Activated B cell treated with CpG ODN at 0.5 μM for 24 hours (primary cell): ENCODE measurements around the gene ARHGAP6. TPM values are rescaled to one million over a fixed set of nuclear protein-coding genes. Genes with fewer than 3 reads are reported as not detected.

Experiments
- ATAC-seq: fragments of 200-7000 bp; cut with Tn5 transposase; one replicate; pipeline ENCODE4 v1.10.0; 2021; ENCODE audit warnings: low read depth, mild to moderate bottlenecking, moderate library complexity
- CTCF ChIA-PET: fragments of 350-600 bp; sonication (Branson Sonifier 250); formaldehyde crosslinking; loops from one replicate; lab custom pipeline; 2021; ENCODE audit warnings: antibody characterized with exemption; lab: Charles Lee
- POLR2A ChIA-PET: fragments of 350-600 bp; sonication (Branson Sonifier 250); formaldehyde crosslinking; loops from one replicate; lab custom pipeline; 2021; ENCODE audit warnings: antibody characterized with exemption; lab: Charles Lee
- DNase-seq: peaks from one replicate; pipeline ENCODE4 v3.0.0; 2022
- H3K27ac Mint-ChIP-seq: one replicate; pipeline ENCODE4 v1.8.0; 2020; ENCODE audit warnings: mixed read lengths
- H3K27me3 Mint-ChIP-seq: one replicate; pipeline ENCODE4 v1.8.0; 2021; ENCODE audit warnings: mixed read lengths
- H3K36me3 Mint-ChIP-seq: one replicate; pipeline ENCODE4 v1.8.0; 2021; ENCODE audit warnings: low read depth, mixed read lengths
- H3K4me1 Mint-ChIP-seq: one replicate; pipeline ENCODE4 v1.8.0; 2021; ENCODE audit warnings: mixed read lengths
- H3K4me3 Mint-ChIP-seq: one replicate; pipeline ENCODE4 v1.8.0; 2020; ENCODE audit warnings: mild to moderate bottlenecking, mixed read lengths
- H3K9me3 Mint-ChIP-seq: one replicate; pipeline ENCODE4 v1.8.0; 2020; ENCODE audit warnings: mixed read lengths
- CTCF ChIP-seq: fragments of 200-600 bp; IDR thresholded peaks from one replicate; pipeline ENCODE4 v1.8.0; 2022; ENCODE audit warnings: antibody characterized with exemption, mild to moderate bottlenecking
- intact Hi-C: fragments of 100-400 bp; cut with micrococcal nuclease; formaldehyde crosslinking; loops from one replicate; pipeline ENCODE4 v1.15.1; 2024
- total RNA-seq: library from RNA; stranded (reverse); gene quantifications from 2 replicates; pipeline ENCODE4 v1.2.3, GENCODE V29; 2022

Gene ARHGAP6
- total RNA-seq, 1 donor from 2014 or later = 0.42 TPM

- DNase-seq (no peak), ATAC-seq (no peak)
- POLR2A ChIA-PET = no interaction called here
- no peaks in the 10 kb centered on the region for H3K4me1 Mint-ChIP-seq
- intact Hi-C loops = no loop called here
- CTCF ChIA-PET = no interaction called here
- no peak overlapping the region for H3K4me3 Mint-ChIP-seq
- no peak overlapping the region for H3K27ac Mint-ChIP-seq
- no peaks in the 10 kb centered on the region for H3K27me3 Mint-ChIP-seq
- no peaks in the 10 kb centered on the region for H3K36me3 Mint-ChIP-seq
- H3K9me3 Mint-ChIP-seq = no peaks in the 10 kb centered on the region
- no peak for TF ChIP-seq CTCF
These were observed 477.1 kb downstream of the ARHGAP6 start for GRCh38 chrX:11188664-11189063.

DNA sequence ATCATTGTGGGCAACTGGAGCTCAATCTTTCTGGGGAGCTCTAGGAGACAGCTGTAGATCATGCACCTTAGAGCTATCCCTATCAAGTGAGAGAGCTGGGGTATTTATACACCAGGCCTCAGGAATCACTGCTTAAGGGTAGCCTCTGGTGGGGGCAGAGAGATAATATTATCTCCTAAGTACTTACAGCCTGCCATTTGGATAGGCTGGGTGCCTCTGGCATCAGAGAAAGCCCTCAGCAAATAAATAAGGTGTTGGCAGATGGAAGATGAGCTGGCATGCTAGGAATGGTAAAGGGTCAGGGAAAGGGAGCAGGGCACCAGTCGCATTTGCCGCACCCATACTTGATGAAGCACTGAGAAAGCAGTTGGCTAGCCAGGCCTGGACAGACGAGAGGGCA, 478.7 kb downstream of the ARHGAP6 start:
- H3K9me3 Mint-ChIP-seq = no peaks in the 10 kb centered on the region
- ATAC-seq = no peak
- no peaks in the 10 kb centered on the region for H3K27me3 Mint-ChIP-seq
- POLR2A ChIA-PET = no interaction called here
- no peak for DNase-seq
- CTCF ChIA-PET = no interaction called here
- no peak overlapping the region for H3K4me3 Mint-ChIP-seq
- H3K4me1 Mint-ChIP-seq = no peaks in the 10 kb centered on the region
- no peaks in the 10 kb centered on the region for H3K36me3 Mint-ChIP-seq
- H3K27ac Mint-ChIP-seq = no peak overlapping the region
- TF ChIP-seq CTCF = no peak
- intact Hi-C loops = no loop called here

- H3K36me3 Mint-ChIP-seq = no peaks in the 10 kb centered on the region
- no peak for ATAC-seq
- ChIA-PET CTCF (no interaction called here), POLR2A (no interaction called here)
- DNase-seq = no peak
- H3K9me3 Mint-ChIP-seq = no peaks in the 10 kb centered on the region
- no peaks in the 10 kb centered on the region for H3K4me1 Mint-ChIP-seq
- intact Hi-C loops = no loop called here
- H3K4me3 Mint-ChIP-seq = no peak overlapping the region
- no peaks in the 10 kb centered on the region for H3K27me3 Mint-ChIP-seq
- no peak for TF ChIP-seq CTCF
- no peak overlapping the region for H3K27ac Mint-ChIP-seq
These were observed 479.9 kb downstream of the ARHGAP6 start for GRCh38 chrX:11185861-11186260.

DNA sequence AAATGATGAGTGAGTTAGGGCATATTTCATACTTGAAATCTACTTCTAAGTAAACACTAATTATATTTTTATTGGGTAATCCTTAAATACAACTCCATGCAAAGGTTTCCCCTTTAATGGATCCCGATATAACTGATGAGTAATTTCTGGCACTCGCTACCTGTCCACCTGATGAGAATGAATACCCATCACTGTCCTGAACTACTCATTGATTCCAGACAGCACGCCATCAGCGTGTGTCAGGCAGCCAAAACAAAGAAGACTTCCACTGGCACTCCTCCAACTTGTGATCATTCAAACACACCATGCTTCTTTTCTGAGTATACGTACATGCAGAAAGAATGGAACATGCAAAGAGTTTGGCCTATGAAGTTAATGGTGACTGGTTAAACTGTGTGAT, 485.1 kb downstream of the ARHGAP6 start:
- intact Hi-C loops = no loop called here
- no peaks in the 10 kb centered on the region for H3K36me3 Mint-ChIP-seq
- no peak for TF ChIP-seq CTCF

DNA sequence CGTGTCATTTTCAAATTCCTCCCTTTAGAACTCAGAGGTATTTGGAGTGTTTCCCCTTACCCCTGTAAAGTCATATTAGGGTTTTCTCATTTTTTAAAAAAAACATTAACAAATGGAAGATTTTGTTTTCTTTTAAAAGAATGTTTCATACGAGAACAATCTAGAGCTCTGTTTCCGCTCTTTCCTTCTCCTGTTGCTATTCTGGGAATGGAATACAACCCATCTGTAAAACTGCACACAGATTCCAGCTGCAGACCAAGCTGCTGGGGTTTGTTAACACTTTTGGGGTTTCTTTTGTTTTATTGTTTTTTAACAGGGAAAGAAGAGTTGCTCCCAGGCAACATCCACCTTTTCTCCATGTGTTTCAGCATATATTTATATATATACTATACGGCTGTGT, 493.3 kb downstream of the ARHGAP6 start:
- ChIA-PET CTCF (no interaction called here), POLR2A (no interaction called here)
- no peak for ATAC-seq
- H3K9me3 Mint-ChIP-seq = no peaks in the 10 kb centered on the region
- H3K4me3 Mint-ChIP-seq = no peak overlapping the region
- H3K27me3 Mint-ChIP-seq = peaks cover 7% of the 10 kb centered on the region
- no peak overlapping the region for H3K27ac Mint-ChIP-seq
- H3K4me1 Mint-ChIP-seq = peaks cover 2% of the 10 kb centered on the region
- no peak for TF ChIP-seq CTCF
- no peak for DNase-seq
- no peaks in the 10 kb centered on the region for H3K36me3 Mint-ChIP-seq
- intact Hi-C loops = no loop called here

More for the DNA sequence above, 485.1 kb downstream of the ARHGAP6 start:
- Mint-ChIP-seq H3K27me3 (no peaks in the 10 kb centered on the region), H3K4me3 (no peak overlapping the region), H3K4me1 (no peaks in the 10 kb centered on the region), H3K27ac (no peak overlapping the region), H3K9me3 (no peaks in the 10 kb centered on the region)
- ChIA-PET POLR2A (no interaction called here), CTCF (no interaction called here)
- ATAC-seq = no peak
- no peak for DNase-seq
